Right lobe of liver (tissue), 4 donors: ENCODE measurements around the gene TTC13.

Experiments
- CTCF ChIP-seq, 4 donors: fragments of 200-600 bp in 3 of 4; fragments of 450-650 bp in 1 of 4; IDR thresholded peaks; one replicate each; pipeline versions ENCODE4 v1.5.1 to v1.8.0; 2016 to 2022; ENCODE audit warnings: antibody characterized with exemption in 4 of 4, mild to moderate bottlenecking in 2 of 4
- POLR2A ChIP-seq: fragments of 450-650 bp; IDR thresholded peaks from one replicate; pipeline ENCODE4 v1.6.1; 2017; ENCODE audit warnings: antibody characterized with exemption, mild to moderate bottlenecking
- donor health status: DM: no; HTN: no; CAD: no.
- donor health status: DM: no; HTN: no; CAD: no.
- donor health status: DM: no; HTN: yes; CAD: no.

- TF ChIP-seq CTCF (IDR thresholded peaks at IDR 0.05) (no peak), POLR2A (no peak)
These were observed 77.7 kb downstream of the TTC13 start for GRCh38 chr1:230900984-230901383.
